B cell (primary cell): Measurements from ENCODE around the gene ITPRIP. TPM values are rescaled to one million over a fixed set of nuclear protein-coding genes. Genes with fewer than 3 reads are reported as not detected.

Experiments used
- polyA plus RNA-seq: library from polyadenylated mRNA; depleted of rRNA; stranded (reverse); fragments of >200 nt; gene quantifications from 2 replicates; pipeline ENCODE4 v1.2.3, GENCODE V29; 2012
- small RNA-seq: library from RNA; depleted of rRNA; stranded (forward); fragments of <200 nt; gene quantifications from one replicate; pipeline ENCODE3, GENCODE V24; 2012; ENCODE audit warnings: low replicate concordance, low read depth; ENCODE audit not compliant: insufficient read length
- total RNA-seq, 2 donors: library from RNA; stranded (reverse); fragments of 120-200 nt in 1 of 2; gene quantifications; 1 replicate in 1 of 2; 2 replicates in 1 of 2; pipeline versions ENCODE4 v1.2.3 to v1.2.4, GENCODE V29; 2013 to 2022

ITPRIP gene
- total and polyA plus RNA-seq, 2 donors (not counting 1 experiment from before 2014, with no cell fraction given), result 22.5 to 28.5 TPM

Small RNA genes lying within 50 kb of the gene (small RNA-seq; reads per million reads assigned to genes)
- not detected for gene MIR4482

Other genes with a start within 250 kb of the ITPRIP start
- gene SFR1, start 216.3 kb downstream of the ITPRIP start, total RNA-seq, result 15.1 and 15.3 TPM in 2 replicates
- gene SFR1, start 216.3 kb downstream of the ITPRIP start, polyA plus RNA-seq, result 6.2 and 8.1 TPM in 2 replicates
- gene CFAP43, start 106.1 kb downstream of the ITPRIP start, total RNA-seq, result 0.12 TPM in 1 of 2 replicates, not detected in the other
- gene CFAP43, start 106.1 kb downstream of the ITPRIP start, polyA plus RNA-seq, result not detected in 2 replicates
- 36.4 and 37.7 TPM in 2 replicates for gene GSTO1, start 83.6 kb downstream of the ITPRIP start, total RNA-seq
- gene GSTO1, start 83.6 kb downstream of the ITPRIP start, polyA plus RNA-seq, result 29.1 and 30.1 TPM in 2 replicates
- gene GSTO2, start 69.3 kb downstream of the ITPRIP start, total RNA-seq, result 0.89 and 1.4 TPM in 2 replicates
- gene GSTO2, start 69.3 kb downstream of the ITPRIP start, polyA plus RNA-seq, result 0.16 and 1.2 TPM in 2 replicates
- gene CFAP58, start 15.4 kb upstream of the ITPRIP start, total RNA-seq, result not detected in 2 replicates
- not detected in 2 replicates for gene CFAP58, start 15.4 kb upstream of the ITPRIP start, polyA plus RNA-seq